Activated naive CD4-positive, alpha-beta T cell treated with anti-CD3 and anti-CD28 coated beads, Interleukin-2, amount 10 ng/mL, durations not matched to agents 7 days and 5 days (primary cell): Measurements from ENCODE around the gene HLA-DMB.

ENCODE experiments used
- CTCF ChIA-PET: fragments of 350-600 bp; sonication (Branson Sonifier 250); formaldehyde crosslinking; loops from one replicate; lab custom pipeline; 2021; ENCODE audit warnings: antibody characterized with exemption; lab: Charles Lee
- DNase-seq: peaks from one replicate; pipeline ENCODE4 v3.0.0-alpha.2; 2020
- H3K27ac Mint-ChIP-seq: one replicate; pipeline ENCODE4 v1.8.0; 2021; ENCODE audit warnings: mild to moderate bottlenecking, moderate library complexity, mixed read lengths
- H3K27me3 Mint-ChIP-seq: one replicate; pipeline ENCODE4 v1.8.0; 2021; ENCODE audit warnings: mild to moderate bottlenecking, mixed read lengths
- H3K36me3 Mint-ChIP-seq: one replicate; pipeline ENCODE4 v1.8.0; 2021; ENCODE audit warnings: mixed read lengths
- H3K4me1 Mint-ChIP-seq: one replicate; pipeline ENCODE4 v1.8.0; 2021; ENCODE audit warnings: mixed read lengths
- H3K4me3 Mint-ChIP-seq: one replicate; pipeline ENCODE4 v1.8.0; 2021; ENCODE audit warnings: mild to moderate bottlenecking, moderate library complexity, mixed read lengths
- H3K9me3 Mint-ChIP-seq: one replicate; pipeline ENCODE4 v1.8.0; 2021; ENCODE audit warnings: mixed read lengths

Gene HLA-DMB

DNA sequence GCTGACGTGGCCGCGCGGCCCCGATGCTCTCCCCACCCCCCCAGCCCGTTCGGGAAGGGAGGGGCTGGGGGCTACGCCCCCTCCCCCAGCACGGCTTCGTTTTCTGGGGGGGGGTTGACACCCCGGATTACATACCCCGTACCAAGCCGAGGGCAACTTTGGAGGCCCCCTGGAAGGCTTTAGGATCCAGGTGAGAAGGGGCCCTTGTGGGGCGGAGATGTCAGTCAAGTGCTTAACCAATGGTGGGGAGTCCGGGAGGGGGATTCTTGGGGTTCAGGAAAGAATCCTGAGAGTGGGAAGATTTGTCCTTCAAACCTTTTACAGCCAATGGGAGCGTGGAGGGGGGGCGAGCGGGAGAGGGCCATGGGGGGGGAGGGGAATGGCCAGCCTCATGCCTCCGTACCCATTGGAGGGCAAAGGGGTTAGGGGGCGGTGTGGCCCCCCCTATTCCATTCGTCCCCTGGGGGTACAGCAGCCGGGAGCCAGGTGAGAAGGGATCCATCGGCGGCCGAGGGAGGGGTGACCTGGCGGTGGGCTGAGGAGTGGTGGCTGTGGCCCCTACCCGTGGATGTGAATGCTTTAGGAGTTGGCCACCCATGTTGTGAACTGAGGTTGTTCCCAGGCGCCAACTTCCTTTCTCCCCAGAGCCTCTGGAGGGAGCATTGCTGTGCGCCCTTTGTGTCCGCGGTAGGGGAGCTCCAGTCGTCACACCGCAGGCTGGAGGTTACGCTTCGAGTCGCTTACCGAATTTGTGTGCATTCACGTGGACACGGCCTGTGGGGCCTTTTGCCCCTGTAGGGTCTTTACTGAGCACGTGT lies 28.2 kb upstream of the HLA-DMB start:
- H3K4me3 Mint-ChIP-seq, result peak overlapping the region; percentile 85
- CTCF ChIA-PET, result interaction anchor here (0.7 to 13.4 kb wide), 7 partner anchors 16 to 130 kb away, joined by 3 to 240 read pairs (median 4); partner anchors contain the start of genes HLA-DMA and TAP2
- peaks cover 43% of the 10 kb centered on the region for H3K36me3 Mint-ChIP-seq
- H3K27ac Mint-ChIP-seq, result peak overlapping the region; percentile 97
- H3K27me3 Mint-ChIP-seq, result peaks cover 10% of the 10 kb centered on the region
- peak; percentile 79 for DNase-seq
- peaks cover 27% of the 10 kb centered on the region for H3K4me1 Mint-ChIP-seq
- H3K9me3 Mint-ChIP-seq, result no peaks in the 10 kb centered on the region

- DNase-seq, result peak; percentile 97
- Mint-ChIP-seq H3K9me3 (no peaks in the 10 kb centered on the region), H3K4me1 (peaks cover 30% of the 10 kb centered on the region), H3K36me3 (peaks cover 35% of the 10 kb centered on the region), H3K27me3 (peaks cover 10% of the 10 kb centered on the region), H3K27ac (peak within 1 kb of the TSS; percentile 97), H3K4me3 (peak within 1 kb of the TSS; percentile 85)
- CTCF ChIA-PET, result interaction anchor here (0.7 to 13.4 kb wide), 14 partner anchors 8 to 129 kb away, joined by 3 to 240 read pairs (median 4); partner anchors contain the start of genes HLA-DMA, HLA-DMB and TAP2
These were observed 27.5 kb upstream of the HLA-DMB start, which contains the start of gene BRD2 for GRCh38 chr6:32968093-32968866. Gene BRD2, plus strand, starts transcription at chr6:32968594. Its CDS starts 4,305 bp downstream, at chr6:32972899.

DNA sequence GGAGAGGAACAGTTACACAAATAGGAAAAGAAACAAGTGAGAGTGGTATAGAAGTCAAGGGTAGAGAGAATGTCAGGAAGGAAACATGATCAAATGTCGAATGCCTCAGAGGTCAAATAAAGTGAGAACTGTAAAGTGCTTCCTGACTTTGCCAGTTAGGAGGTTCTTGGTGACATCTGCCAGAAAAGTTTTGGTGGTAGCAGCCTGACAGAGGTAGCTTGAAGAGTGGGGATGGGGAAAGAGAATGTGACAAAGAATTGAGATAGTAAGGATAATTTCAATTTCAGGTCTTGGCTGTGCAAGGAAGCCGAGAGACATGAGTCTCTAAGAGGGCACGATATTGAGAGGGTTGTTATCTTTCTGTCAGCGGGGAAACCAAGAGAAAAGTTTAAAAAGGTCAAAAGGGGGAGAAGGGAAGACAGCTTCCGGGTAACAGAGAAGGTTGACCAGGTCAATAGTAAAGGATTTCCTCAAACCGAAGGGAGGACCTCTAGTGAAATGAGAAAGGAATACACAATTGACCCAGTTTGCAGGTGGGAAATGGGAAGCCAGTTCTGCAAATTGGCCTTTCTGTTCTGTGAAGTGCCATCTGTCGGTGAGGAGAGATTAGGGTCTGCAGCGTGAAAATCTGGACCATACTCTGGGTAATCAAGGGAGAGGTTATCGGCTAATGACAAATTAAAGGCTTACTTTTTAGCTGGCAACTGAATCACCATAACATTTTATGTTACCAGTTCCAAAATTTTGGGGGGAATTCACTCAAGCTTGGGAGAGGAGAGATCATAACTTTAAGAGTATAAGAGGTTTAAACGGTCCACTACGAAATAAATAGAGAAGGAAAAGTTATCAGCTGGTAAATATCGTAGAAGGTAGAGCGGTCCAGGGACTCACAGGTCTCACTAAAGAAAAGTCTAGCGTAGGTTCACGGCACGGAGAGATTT lies 26.6 kb upstream of the HLA-DMB start:
- DNase-seq, result peak; percentile 45
- no peaks in the 10 kb centered on the region for H3K9me3 Mint-ChIP-seq
- CTCF ChIA-PET, result interaction anchor here (0.6 to 13.4 kb wide), 15 partner anchors 8 to 1132 kb away, joined by 3 to 240 read pairs (median 4); partner anchors contain the start of genes HLA-DMA, HLA-DMB and TAP2
- H3K36me3 Mint-ChIP-seq, result peaks cover 26% of the 10 kb centered on the region
- peak overlapping the region; percentile 97 for H3K27ac Mint-ChIP-seq
- peak overlapping the region; percentile 85 for H3K4me3 Mint-ChIP-seq
- H3K4me1 Mint-ChIP-seq, result peaks cover 30% of the 10 kb centered on the region
- peaks cover 9% of the 10 kb centered on the region for H3K27me3 Mint-ChIP-seq

DNA sequence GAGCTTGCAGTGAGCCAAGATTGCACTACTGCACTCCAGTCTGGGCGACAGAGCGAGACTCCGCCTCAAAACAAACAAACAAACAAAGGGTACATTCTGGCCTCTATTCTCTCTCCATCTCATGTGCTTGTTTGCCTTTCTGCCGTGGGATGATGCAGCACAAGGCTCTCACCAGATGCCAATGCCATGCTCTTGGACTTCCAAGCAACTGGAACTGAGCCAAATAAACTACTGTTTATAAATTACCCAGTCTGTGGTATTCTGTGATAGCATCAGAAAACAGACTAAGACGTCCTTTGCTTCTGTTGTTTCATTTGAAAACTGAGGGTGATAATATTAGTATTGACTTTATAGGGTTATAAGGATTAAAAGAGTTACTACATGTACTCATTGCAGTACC lies 23.9 kb upstream of the HLA-DMB start:
- Mint-ChIP-seq H3K27ac (no peak overlapping the region), H3K4me3 (no peak overlapping the region), H3K36me3 (peaks cover 6% of the 10 kb centered on the region), H3K4me1 (peaks cover 40% of the 10 kb centered on the region), H3K27me3 (no peaks in the 10 kb centered on the region), H3K9me3 (no peaks in the 10 kb centered on the region)
- CTCF ChIA-PET, result interaction anchor here (5.6 to 13.4 kb wide), 2 partner anchors 11 to 32 kb away, joined by 44 to 240 read pairs; partner anchors contain the start of gene HLA-DMA
- DNase-seq, result no peak

DNA sequence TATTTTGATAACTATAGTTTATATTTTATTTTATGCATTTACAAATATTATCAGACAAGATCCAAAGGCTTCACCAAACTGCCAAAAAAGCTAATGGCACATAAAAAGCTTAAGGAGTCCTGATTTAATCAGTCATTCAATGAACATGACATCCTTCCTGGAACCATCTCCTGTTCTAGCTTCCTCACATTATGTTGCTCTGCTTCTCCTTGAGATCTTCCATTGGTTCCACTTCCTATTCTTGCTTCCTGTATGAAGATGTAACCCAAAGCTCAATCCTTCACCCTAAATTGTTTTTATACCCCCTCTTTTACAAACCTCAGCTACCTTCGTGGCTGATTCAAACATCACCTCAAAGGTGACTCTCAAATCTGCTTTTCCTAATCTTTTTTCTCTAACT lies 23.0 kb upstream of the HLA-DMB start:
- H3K36me3 Mint-ChIP-seq, result peaks cover 2% of the 10 kb centered on the region
- H3K9me3 Mint-ChIP-seq, result no peaks in the 10 kb centered on the region
- peaks cover 40% of the 10 kb centered on the region for H3K4me1 Mint-ChIP-seq
- no peaks in the 10 kb centered on the region for H3K27me3 Mint-ChIP-seq
- no peak for DNase-seq
- CTCF ChIA-PET, result interaction anchor here (1.0 to 13.4 kb wide), 4 partner anchors 10 to 96 kb away, joined by 3 to 240 read pairs (median 24); partner anchors contain the start of gene HLA-DMA
- H3K4me3 Mint-ChIP-seq, result no peak overlapping the region
- no peak overlapping the region for H3K27ac Mint-ChIP-seq

DNA sequence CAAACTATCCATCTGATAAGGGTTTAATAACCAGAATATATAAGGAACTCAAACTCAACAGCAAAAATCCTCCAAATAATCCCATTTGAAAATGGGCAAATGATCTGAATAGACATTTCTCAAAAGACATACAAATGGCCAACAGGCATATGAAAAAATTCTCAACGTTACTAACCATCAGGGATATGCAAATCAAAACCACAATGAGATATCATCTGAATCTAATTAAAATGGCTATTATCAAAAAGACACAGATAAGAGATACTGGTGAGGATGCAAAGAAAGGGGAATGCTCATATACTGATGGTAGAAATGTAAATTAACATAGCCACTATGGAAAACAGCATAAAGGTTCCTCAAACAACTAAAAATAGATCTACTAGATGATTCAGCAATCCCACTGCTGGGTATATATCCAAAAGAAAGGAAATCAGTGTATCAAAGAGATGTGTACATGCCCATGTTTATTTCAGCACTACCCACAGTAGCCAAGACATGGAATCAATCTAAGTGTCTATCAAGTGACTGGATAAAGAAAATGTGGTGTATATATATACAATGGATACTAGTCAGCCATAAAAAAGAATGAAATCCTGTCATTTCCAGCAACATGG lies 21.5 kb upstream of the HLA-DMB start:
- Mint-ChIP-seq H3K27me3 (no peaks in the 10 kb centered on the region), H3K27ac (no peak overlapping the region), H3K4me1 (peaks cover 39% of the 10 kb centered on the region), H3K9me3 (no peaks in the 10 kb centered on the region), H3K4me3 (no peak overlapping the region), H3K36me3 (peaks cover 2% of the 10 kb centered on the region)
- no peak for DNase-seq
- CTCF ChIA-PET, result interaction anchor here (1.0 to 13.4 kb wide), 4 partner anchors 9 to 94 kb away, joined by 3 to 240 read pairs (median 3); partner anchors contain the start of gene HLA-DMA

GRCh38 chr6:32960563-32960962 lies 19.7 kb upstream of the HLA-DMB start:
- Mint-ChIP-seq H3K27ac (no peak overlapping the region), H3K27me3 (no peaks in the 10 kb centered on the region), H3K4me1 (peaks cover 24% of the 10 kb centered on the region), H3K36me3 (no peaks in the 10 kb centered on the region), H3K9me3 (no peaks in the 10 kb centered on the region), H3K4me3 (no peak overlapping the region)
- CTCF ChIA-PET, result no interaction called here
- DNase-seq, result no peak

DNA sequence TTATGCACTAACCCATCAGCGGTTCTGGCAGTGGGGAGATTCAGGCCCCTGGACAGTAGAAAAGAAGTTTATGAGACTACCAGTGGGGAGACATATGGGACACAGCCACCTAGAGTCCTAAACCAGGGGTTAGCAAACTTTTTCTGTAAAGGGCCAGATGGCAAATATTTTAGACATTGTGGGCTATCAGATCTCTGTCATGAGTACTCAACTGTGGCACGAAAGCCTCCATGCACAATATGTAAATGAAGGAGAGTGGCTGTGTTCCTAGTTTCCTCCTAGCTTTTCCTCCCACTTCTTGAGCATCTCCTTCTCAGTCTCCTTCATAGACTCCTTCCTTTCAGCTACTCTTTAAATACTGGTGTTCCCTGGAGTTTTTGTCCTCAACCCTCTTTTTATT lies 15.3 kb upstream of the HLA-DMB start:
- CTCF ChIA-PET, result interaction anchor here (0.5 to 8.5 kb wide), 7 partner anchors 12 to 88 kb away, joined by 3 to 240 read pairs (median 66); partner anchors contain the start of genes BRD2 and HLA-DMB
- Mint-ChIP-seq H3K27me3 (no peaks in the 10 kb centered on the region), H3K4me3 (no peak overlapping the region), H3K9me3 (no peaks in the 10 kb centered on the region), H3K4me1 (peaks cover 36% of the 10 kb centered on the region), H3K36me3 (no peaks in the 10 kb centered on the region), H3K27ac (no peak overlapping the region)
- no peak for DNase-seq

GRCh38 chr6:32954986-32955802 lies 14.4 kb upstream of the HLA-DMB start:
- no peak overlapping the region for H3K4me3 Mint-ChIP-seq
- CTCF ChIA-PET, result interaction anchor here (0.6 to 8.5 kb wide), 16 partner anchors 13 to 116 kb away, joined by 3 to 240 read pairs (median 4); partner anchors contain the start of genes BRD2 and HLA-DMB

GRCh38 chr6:32954267-32954666 lies 13.4 kb upstream of the HLA-DMB start:
- CTCF ChIA-PET, result interaction anchor here (0.8 to 8.5 kb wide), 17 partner anchors 12 to 126 kb away, joined by 3 to 240 read pairs (median 8); partner anchors contain the start of genes BRD2 and HLA-DMB
- H3K27ac Mint-ChIP-seq, result no peak overlapping the region

More at GRCh38 chr6:32954986-32955802, 14.4 kb upstream of the HLA-DMB start:
- Mint-ChIP-seq H3K4me1 (peaks cover 42% of the 10 kb centered on the region), H3K27ac (peak overlapping the region; percentile 3), H3K9me3 (no peaks in the 10 kb centered on the region), H3K27me3 (no peaks in the 10 kb centered on the region), H3K36me3 (no peaks in the 10 kb centered on the region)
- DNase-seq, result peak; percentile 56

GRCh38 chr6:32953775-32954174 lies 12.9 kb upstream of the HLA-DMB start:
- no peak overlapping the region for H3K4me3 Mint-ChIP-seq
- H3K27me3 Mint-ChIP-seq, result no peaks in the 10 kb centered on the region
- H3K4me1 Mint-ChIP-seq, result peaks cover 52% of the 10 kb centered on the region
- H3K27ac Mint-ChIP-seq, result no peak overlapping the region
- CTCF ChIA-PET, result interaction anchor here (0.9 to 8.5 kb wide), 23 partner anchors 12 to 130 kb away, joined by 3 to 240 read pairs (median 6); partner anchors contain the start of genes BRD2, HLA-DMB, PSMB9 and TAP1
- no peak for DNase-seq
- no peaks in the 10 kb centered on the region for H3K9me3 Mint-ChIP-seq
- no peaks in the 10 kb centered on the region for H3K36me3 Mint-ChIP-seq

More at GRCh38 chr6:32954267-32954666, 13.4 kb upstream of the HLA-DMB start:
- no peak overlapping the region for H3K4me3 Mint-ChIP-seq
- no peak for DNase-seq
- no peaks in the 10 kb centered on the region for H3K36me3 Mint-ChIP-seq
- H3K4me1 Mint-ChIP-seq, result peaks cover 50% of the 10 kb centered on the region
- no peaks in the 10 kb centered on the region for H3K9me3 Mint-ChIP-seq
- no peaks in the 10 kb centered on the region for H3K27me3 Mint-ChIP-seq
